HG03280 (cell line): ENCODE measurements around the gene HOTAIR.

Source experiments
- ATAC-seq: cut with Tn5 transposase; IDR thresholded peaks from one replicate; pipeline ENCODE4 v1.9.1; 2021; ENCODE audit warnings: mild to moderate bottlenecking, moderate library complexity; ENCODE audit not compliant: unreplicated experiment

Gene HOTAIR

GRCh38 chr12:53988541-53989226 is 13.9 kb upstream of the HOTAIR start:
- no peak for ATAC-seq

GRCh38 chr12:53987787-53988230 is 13.1 kb upstream of the HOTAIR start:
- no peak for ATAC-seq

- ATAC-seq: no peak
Measured at GRCh38 chr12:53986686-53987483, 12.1 kb upstream of the HOTAIR start.

- no peak for ATAC-seq
Measured at GRCh38 chr12:53985994-53986685, 11.4 kb upstream of the HOTAIR start.

GRCh38 chr12:53985692-53985993 is 10.9 kb upstream of the HOTAIR start:
- ATAC-seq: no peak

GRCh38 chr12:53984901-53985691 is 10.3 kb upstream of the HOTAIR start, which contains the start of gene HOXC10:
HOXC10 (plus strand) TSS chr12:53985146; CDS start chr12:53985260, 114 bp downstream.
- ATAC-seq: no peak

GRCh38 chr12:53983950-53984572 is 9.3 kb upstream of the HOTAIR start:
- ATAC-seq: no peak

- no peak for ATAC-seq
Measured at GRCh38 chr12:53983568-53983949, 8.8 kb upstream of the HOTAIR start.

- no peak for ATAC-seq
Measured at GRCh38 chr12:53982648-53983567, 8.2 kb upstream of the HOTAIR start.

GRCh38 chr12:53981634-53982565 is 7.1 kb upstream of the HOTAIR start:
- ATAC-seq: no peak

GRCh38 chr12:53980802-53981496 is 6.2 kb upstream of the HOTAIR start:
- ATAC-seq: no peak

GRCh38 chr12:53980104-53980801 is 5.5 kb upstream of the HOTAIR start:
- ATAC-seq: no peak

GRCh38 chr12:53978477-53979356 is 4.0 kb upstream of the HOTAIR start:
- no peak for ATAC-seq

- ATAC-seq: no peak
Measured at GRCh38 chr12:53977596-53978445, 3.1 kb upstream of the HOTAIR start.
